Smooth muscle cell (in vitro differentiated cells): Measurements from ENCODE around the gene LRMDA. TPM values are rescaled to one million over a fixed set of nuclear protein-coding genes. Genes with fewer than 3 reads are reported as not detected.

Source experiments
- DNase-seq: peaks from one replicate; lab custom pipeline; 2025; ENCODE audit not compliant: unreplicated experiment; lab: John Stamatoyannopoulos, UW
- H2AFZ ChIP-seq: fragments of 200-600 bp; sonication (generic); 2 replicates; pipeline ENCODE4 v1.6.0; 2016; ENCODE audit warnings: antibody characterized with exemption, low read depth, mild to moderate bottlenecking
- H3F3A ChIP-seq: fragments of 200-600 bp; sonication (generic); 2 replicates; pipeline ENCODE4 v1.6.0; 2017; ENCODE audit warnings: antibody characterized with exemption, low read depth
- H3K27ac ChIP-seq: fragments of 200-600 bp; sonication (generic); 2 replicates; pipeline ENCODE4 v1.5.1; 2016; ENCODE audit warnings: low read depth, mild to moderate bottlenecking
- H3K27me3 ChIP-seq: fragments of 200-600 bp; sonication (generic); 2 replicates; pipeline ENCODE4 v1.6.1; 2016; ENCODE audit warnings: low read depth, mild to moderate bottlenecking
- H3K36me3 ChIP-seq: fragments of 200-600 bp; sonication (generic); 2 replicates; pipeline ENCODE4 v1.5.1; 2016; ENCODE audit warnings: low read depth
- H3K4me1 ChIP-seq: fragments of 200-600 bp; sonication (generic); 2 replicates; pipeline ENCODE4 v1.5.1; 2016; ENCODE audit warnings: low read depth
- H3K4me2 ChIP-seq: fragments of 200-600 bp; sonication (generic); 2 replicates; pipeline ENCODE4 v1.6.0; 2016; ENCODE audit warnings: mild to moderate bottlenecking
- H3K4me3 ChIP-seq: fragments of 200-600 bp; sonication (generic); 2 replicates; pipeline ENCODE4 v1.5.1; 2016; ENCODE audit warnings: mild to moderate bottlenecking
- H3K79me2 ChIP-seq: fragments of 200-600 bp; sonication (generic); 2 replicates; pipeline ENCODE4 v1.6.0; 2016; ENCODE audit warnings: low read depth, mild to moderate bottlenecking
- H3K9ac ChIP-seq: fragments of 200-600 bp; sonication (generic); 2 replicates; pipeline ENCODE4 v1.6.0; 2016; ENCODE audit warnings: low read depth
- H3K9me3 ChIP-seq: fragments of 200-600 bp; sonication (generic); replicated peaks from 2 replicates; pipeline ENCODE4 v1.5.1; 2016; ENCODE audit warnings: low read depth
- H4K20me1 ChIP-seq: fragments of 200-600 bp; sonication (generic); 2 replicates; pipeline ENCODE4 v1.6.0; 2016; ENCODE audit warnings: low read depth
- CTCF ChIP-seq: fragments of 200-600 bp; sonication (generic); IDR thresholded peaks from 2 replicates; pipeline ENCODE4 v1.5.1; 2017; ENCODE audit warnings: borderline replicate concordance, mild to moderate bottlenecking, antibody characterized with exemption; ENCODE audit not compliant: insufficient read depth, poor library complexity, severe bottlenecking
- WGBS: methylation state at CpG from one replicate; pipeline ENCODE4 v1.1.7; 2016; ENCODE audit warnings: low lambda C conversion rate; 5-methylcytosine and 5-hydroxymethylcytosine counted together
- polyA plus RNA-seq: library from polyadenylated mRNA; unstranded; fragments of >200 nt; fragmentation: Nextera tagmentation; extraction: Ambion mirVana; gene quantifications from 2 replicates; pipeline ENCODE4 v1.2.1, GENCODE V29; 2016
- total RNA-seq: library from RNA; depleted of rRNA; stranded (reverse); fragments of >200 nt; gene quantifications from 2 replicates; pipeline ENCODE4 v1.2.3, GENCODE V29; 2014

LRMDA gene
- total and polyA plus RNA-seq, 2 experiments from 2014 or later, result 1.5 to 1.6 TPM

GRCh38 chr10:76309741-76310587, 878.5 kb downstream of the LRMDA start:
- Histone ChIP-seq H3K27ac (no peak overlapping the region), H2AFZ (no peak overlapping the region)
- no peak for DNase-seq

DNA sequence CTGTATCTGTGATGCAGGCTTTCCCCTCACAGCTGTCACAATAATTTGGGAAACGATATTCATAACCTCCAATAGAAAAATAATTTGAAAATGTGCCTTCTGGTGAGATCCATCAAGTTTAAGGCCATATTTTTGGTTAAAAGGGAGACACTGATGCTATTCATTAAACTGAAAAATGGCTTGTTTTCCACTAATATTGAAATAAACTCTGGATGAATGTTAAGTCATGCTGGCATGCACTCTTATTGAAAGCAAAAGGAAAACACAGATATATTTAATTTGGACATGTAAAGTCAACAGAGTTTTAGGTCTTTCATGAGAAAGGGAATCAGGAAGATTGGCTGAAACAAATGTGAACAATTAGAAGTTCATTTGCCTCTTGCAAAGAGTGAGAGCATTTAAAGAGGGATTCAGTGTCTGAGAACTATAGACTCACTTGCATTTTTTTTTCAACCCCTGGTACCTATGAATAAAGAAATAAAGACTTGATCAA, 879.2 kb downstream of the LRMDA start:
- peaks cover 12% of the 10 kb centered on the region for H3K4me1 ChIP-seq
- no peak overlapping the region for H2AFZ ChIP-seq
- TF ChIP-seq CTCF, result no peak
- H3K4me2 ChIP-seq, result no peak overlapping the region
- no peak overlapping the region for H3K4me3 ChIP-seq
- H3K27ac ChIP-seq, result no peak overlapping the region
- H4K20me1 ChIP-seq, result no peaks in the 10 kb centered on the region
- H3K9ac ChIP-seq, result no peak overlapping the region
- no peak for DNase-seq
- no peaks in the 10 kb centered on the region for H3K79me2 ChIP-seq
- no peaks in the 10 kb centered on the region for H3K36me3 ChIP-seq
- H3K27me3 ChIP-seq, result no peaks in the 10 kb centered on the region
- H3F3A ChIP-seq, result no peaks in the 10 kb centered on the region
- no peaks in the 10 kb centered on the region for H3K9me3 ChIP-seq
- whole genome bisulfite sequencing, result 94% methylated on average over 1 of the region's 1 CpG

More at GRCh38 chr10:76309741-76310587, 878.5 kb downstream of the LRMDA start:
- H3K4me1 ChIP-seq, result peaks cover 12% of the 10 kb centered on the region
- TF ChIP-seq CTCF, result no peak
- H3F3A ChIP-seq, result no peaks in the 10 kb centered on the region
- H3K36me3 ChIP-seq, result no peaks in the 10 kb centered on the region
- no peaks in the 10 kb centered on the region for H3K27me3 ChIP-seq
- no peaks in the 10 kb centered on the region for H3K9me3 ChIP-seq
- H4K20me1 ChIP-seq, result no peaks in the 10 kb centered on the region
- H3K9ac ChIP-seq, result no peak overlapping the region
- WGBS, result 49% methylated on average over 7 of the region's 7 CpGs
- peak overlapping the region; percentile 35 for H3K4me2 ChIP-seq
- no peak overlapping the region for H3K4me3 ChIP-seq
- H3K79me2 ChIP-seq, result no peaks in the 10 kb centered on the region

GRCh38 chr10:76311752-76312636, 880.6 kb downstream of the LRMDA start:
- peaks cover 12% of the 10 kb centered on the region for H3K4me1 ChIP-seq
- H3K9me3 ChIP-seq, result peaks cover 5% of the 10 kb centered on the region
- H3K9ac ChIP-seq, result no peak overlapping the region
- H3K27ac ChIP-seq, result no peak overlapping the region
- DNase-seq, result no peak
- H3K27me3 ChIP-seq, result no peaks in the 10 kb centered on the region
- no peaks in the 10 kb centered on the region for H3F3A ChIP-seq
- peak; percentile 45 for TF ChIP-seq CTCF
- 73% methylated on average over 4 of the region's 4 CpGs for WGBS
- H4K20me1 ChIP-seq, result no peaks in the 10 kb centered on the region
- no peak overlapping the region for H3K4me2 ChIP-seq
- no peak overlapping the region for H2AFZ ChIP-seq
- H3K36me3 ChIP-seq, result no peaks in the 10 kb centered on the region
- no peak overlapping the region for H3K4me3 ChIP-seq
- no peaks in the 10 kb centered on the region for H3K79me2 ChIP-seq
